Upper lobe of left lung (tissue), 4 donors: ENCODE measurements around the gene TMEM108.

Source experiments
- EP300 ChIP-seq, 4 donors: sonication (generic); formaldehyde crosslinking; IDR thresholded peaks; one replicate each; pipeline ENCODE4 v1.5.1; 2017; ENCODE audit warnings: antibody characterized with exemption in 4 of 4, control low read depth in 2 of 4
- POLR2A ChIP-seq, 4 donors: fragments of 450-650 bp; IDR thresholded peaks; one replicate each; pipeline ENCODE4 v1.5.1; 2016 to 2017; ENCODE audit warnings: antibody characterized with exemption in 4 of 4, mild to moderate bottlenecking in 2 of 4
- POLR2AphosphoS5 ChIP-seq, 2 donors: sonication (generic); formaldehyde crosslinking; IDR thresholded peaks; one replicate each; pipeline ENCODE4 v1.5.1; 2017; ENCODE audit warnings: antibody characterized with exemption in 2 of 2
- TF ChIP-seq, protein P1 (sequence below), 6 experiments: fragments of 450-650 bp in 4 of 6; fragments of 200-600 bp in 2 of 6; sonication (generic) in 2 of 6; IDR thresholded peaks; one replicate each; pipeline ENCODE4 v1.5.1; 2016 to 2019; ENCODE audit warnings: antibody characterized with exemption in 6 of 6

- TF ChIP-seq, protein P1, sequence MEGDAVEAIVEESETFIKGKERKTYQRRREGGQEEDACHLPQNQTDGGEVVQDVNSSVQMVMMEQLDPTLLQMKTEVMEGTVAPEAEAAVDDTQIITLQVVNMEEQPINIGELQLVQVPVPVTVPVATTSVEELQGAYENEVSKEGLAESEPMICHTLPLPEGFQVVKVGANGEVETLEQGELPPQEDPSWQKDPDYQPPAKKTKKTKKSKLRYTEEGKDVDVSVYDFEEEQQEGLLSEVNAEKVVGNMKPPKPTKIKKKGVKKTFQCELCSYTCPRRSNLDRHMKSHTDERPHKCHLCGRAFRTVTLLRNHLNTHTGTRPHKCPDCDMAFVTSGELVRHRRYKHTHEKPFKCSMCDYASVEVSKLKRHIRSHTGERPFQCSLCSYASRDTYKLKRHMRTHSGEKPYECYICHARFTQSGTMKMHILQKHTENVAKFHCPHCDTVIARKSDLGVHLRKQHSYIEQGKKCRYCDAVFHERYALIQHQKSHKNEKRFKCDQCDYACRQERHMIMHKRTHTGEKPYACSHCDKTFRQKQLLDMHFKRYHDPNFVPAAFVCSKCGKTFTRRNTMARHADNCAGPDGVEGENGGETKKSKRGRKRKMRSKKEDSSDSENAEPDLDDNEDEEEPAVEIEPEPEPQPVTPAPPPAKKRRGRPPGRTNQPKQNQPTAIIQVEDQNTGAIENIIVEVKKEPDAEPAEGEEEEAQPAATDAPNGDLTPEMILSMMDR (IDR thresholded peaks at IDR 0.05), result no peak
- TF ChIP-seq POLR2A (IDR thresholded peaks at IDR 0.05) (no peak), POLR2AphosphoS5 (IDR thresholded peaks at IDR 0.05) (no peak), EP300 (IDR thresholded peaks at IDR 0.05) (no peak)
Observed at GRCh38 chr3:133387341-133387740, 349.1 kb downstream of the TMEM108 start.
